Measurements from ENCODE around the gene ACCS.

ACCS gene, protein sequence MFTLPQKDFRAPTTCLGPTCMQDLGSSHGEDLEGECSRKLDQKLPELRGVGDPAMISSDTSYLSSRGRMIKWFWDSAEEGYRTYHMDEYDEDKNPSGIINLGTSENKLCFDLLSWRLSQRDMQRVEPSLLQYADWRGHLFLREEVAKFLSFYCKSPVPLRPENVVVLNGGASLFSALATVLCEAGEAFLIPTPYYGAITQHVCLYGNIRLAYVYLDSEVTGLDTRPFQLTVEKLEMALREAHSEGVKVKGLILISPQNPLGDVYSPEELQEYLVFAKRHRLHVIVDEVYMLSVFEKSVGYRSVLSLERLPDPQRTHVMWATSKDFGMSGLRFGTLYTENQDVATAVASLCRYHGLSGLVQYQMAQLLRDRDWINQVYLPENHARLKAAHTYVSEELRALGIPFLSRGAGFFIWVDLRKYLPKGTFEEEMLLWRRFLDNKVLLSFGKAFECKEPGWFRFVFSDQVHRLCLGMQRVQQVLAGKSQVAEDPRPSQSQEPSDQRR

DNA sequence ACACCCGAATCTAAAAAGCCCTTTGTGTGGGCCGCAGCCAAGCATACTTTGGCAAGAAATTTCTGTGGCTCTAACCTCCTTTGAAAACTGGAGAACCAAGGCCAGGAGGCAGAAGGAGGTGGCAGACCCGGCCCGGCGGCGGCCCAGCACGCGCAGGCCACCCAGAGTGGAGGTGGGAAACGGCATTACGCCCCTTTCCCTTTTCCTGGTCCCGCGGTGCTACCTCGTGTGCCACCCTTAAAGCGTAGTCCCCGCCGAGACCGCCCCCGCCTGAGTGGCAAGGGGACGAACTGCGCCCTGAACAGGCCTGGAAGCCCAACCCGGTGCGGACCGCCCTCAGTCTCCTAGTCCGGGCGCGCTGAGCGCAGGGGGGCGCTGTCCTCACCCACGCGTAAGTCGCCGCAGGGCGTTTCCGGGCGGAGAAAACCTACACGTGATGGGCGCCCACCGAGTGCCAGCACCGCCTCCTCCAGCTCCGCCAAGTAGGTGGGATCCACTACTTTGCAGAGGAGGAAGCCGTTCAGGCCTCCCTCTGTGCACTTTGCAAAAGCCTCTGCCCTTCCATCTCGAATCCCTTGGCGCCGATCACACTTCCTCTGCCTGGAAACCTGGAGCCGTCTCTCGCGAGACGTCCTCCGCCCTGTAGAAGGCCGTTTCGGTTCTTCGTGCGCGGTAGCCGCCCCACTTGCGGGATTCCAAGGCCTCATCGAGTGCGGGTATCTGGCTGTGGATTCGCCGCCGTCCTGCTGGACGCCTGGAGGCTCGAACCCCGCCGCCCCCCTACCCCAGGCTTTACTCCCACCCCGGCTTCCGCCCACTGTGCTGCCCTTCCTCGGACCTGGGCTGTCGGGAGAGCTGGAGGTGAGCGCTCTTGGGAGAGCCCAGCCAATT, at the start of gene ACCS:
ACCS (plus strand) TSS at position 430 of the 891 bp plus-strand sequence. CDS start 1,358 bp downstream, outside the sequence.
- Histone ChIP-seq H3F3A (ENCODE audit: control insufficient read depth, insufficient read depth) (no peaks in the 10 kb centered on the region), H3K79me2 (ENCODE audit: control insufficient read depth, low read length) (no peaks in the 10 kb centered on the region), H3K4me1 (ENCODE audit: control insufficient read depth, low read length) (peaks cover 18% of the 10 kb centered on the region), H3K9me3 (ENCODE audit: control insufficient read depth, insufficient read depth, low read length) (no peaks in the 10 kb centered on the region), H3K36me3 (ENCODE audit: control insufficient read depth, low read length) (no peaks in the 10 kb centered on the region), H3K27ac (ENCODE audit: low read depth, low read length) (no peak within 1 kb of the TSS), H4K20me1 (ENCODE audit: control insufficient read depth, insufficient read depth, low read depth, low read length) (no peaks in the 10 kb centered on the region), H3K4me2 (ENCODE audit: low read length) (peak within 1 kb of the TSS; percentile 77), H3K9me2 (replicated peaks; ENCODE audit: control insufficient read depth, low read length) (no peaks in the 10 kb centered on the region), H3K4me3 (ENCODE audit: low read length) (peak within 1 kb of the TSS; percentile 71), H3K27me3 (ENCODE audit: control insufficient read depth, low read length) (no peaks in the 10 kb centered on the region)
- no peak for TF ChIP-seq EZH2phosphoT487 (IDR thresholded peaks at IDR 0.05; ENCODE audit: borderline replicate concordance, low read length)
- TF ChIP-seq, protein P1, sequence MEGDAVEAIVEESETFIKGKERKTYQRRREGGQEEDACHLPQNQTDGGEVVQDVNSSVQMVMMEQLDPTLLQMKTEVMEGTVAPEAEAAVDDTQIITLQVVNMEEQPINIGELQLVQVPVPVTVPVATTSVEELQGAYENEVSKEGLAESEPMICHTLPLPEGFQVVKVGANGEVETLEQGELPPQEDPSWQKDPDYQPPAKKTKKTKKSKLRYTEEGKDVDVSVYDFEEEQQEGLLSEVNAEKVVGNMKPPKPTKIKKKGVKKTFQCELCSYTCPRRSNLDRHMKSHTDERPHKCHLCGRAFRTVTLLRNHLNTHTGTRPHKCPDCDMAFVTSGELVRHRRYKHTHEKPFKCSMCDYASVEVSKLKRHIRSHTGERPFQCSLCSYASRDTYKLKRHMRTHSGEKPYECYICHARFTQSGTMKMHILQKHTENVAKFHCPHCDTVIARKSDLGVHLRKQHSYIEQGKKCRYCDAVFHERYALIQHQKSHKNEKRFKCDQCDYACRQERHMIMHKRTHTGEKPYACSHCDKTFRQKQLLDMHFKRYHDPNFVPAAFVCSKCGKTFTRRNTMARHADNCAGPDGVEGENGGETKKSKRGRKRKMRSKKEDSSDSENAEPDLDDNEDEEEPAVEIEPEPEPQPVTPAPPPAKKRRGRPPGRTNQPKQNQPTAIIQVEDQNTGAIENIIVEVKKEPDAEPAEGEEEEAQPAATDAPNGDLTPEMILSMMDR (IDR thresholded peaks at IDR 0.05; ENCODE audit: low read depth, low read length, poor library complexity, severe bottlenecking) = peak; percentile 73

DNA sequence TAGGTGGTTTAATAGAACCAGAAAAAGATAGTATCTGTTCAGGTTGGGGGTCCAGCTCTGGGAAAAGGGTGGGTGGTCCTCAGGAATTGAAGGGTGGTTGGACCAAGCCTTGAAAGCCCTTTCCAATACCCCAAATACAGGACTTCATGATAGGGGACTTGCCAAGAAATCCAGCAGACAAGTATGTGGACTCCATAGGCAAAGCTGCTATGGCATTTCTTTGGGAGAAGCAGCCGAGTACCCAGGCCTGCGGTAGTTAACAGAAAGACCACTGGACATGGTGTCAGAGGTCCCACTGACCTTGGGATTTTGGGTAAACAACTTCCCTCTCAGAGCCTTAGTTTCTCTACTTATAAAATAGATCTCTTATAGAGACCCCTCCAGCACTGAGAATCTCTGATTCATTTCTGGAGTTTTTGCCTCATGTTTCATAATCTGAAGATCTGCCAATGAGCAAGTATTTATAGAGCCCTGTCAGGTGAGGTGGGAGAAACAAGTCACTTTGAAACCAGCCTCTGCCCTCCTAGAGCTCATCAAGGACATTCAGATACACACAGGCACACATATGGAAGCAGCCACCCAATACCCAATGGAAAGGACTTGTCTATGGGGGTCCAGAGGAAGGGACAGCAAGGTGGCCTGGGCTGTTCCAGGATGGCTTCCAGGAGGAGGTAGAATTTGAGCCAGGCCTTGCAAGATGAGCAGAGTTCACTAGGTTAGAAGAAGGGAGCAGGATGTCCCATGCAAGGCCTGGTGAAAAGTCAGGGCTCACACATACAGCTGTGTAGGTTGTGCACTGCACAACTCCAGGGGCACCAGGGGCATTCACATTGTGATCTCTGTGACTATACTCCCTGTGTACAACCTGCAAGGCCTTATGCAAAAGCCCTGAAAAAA, 49.3 kb upstream of the ACCS start:
- no peaks in the 10 kb centered on the region for H3F3A ChIP-seq (ENCODE audit: control insufficient read depth, insufficient read depth)
- H3K4me3 ChIP-seq (ENCODE audit: low read length) = no peak overlapping the region
- H4K20me1 ChIP-seq (ENCODE audit: control insufficient read depth, insufficient read depth, low read depth, low read length) = no peaks in the 10 kb centered on the region
- no peak overlapping the region for H3K4me2 ChIP-seq (ENCODE audit: low read length)
- H3K9me2 ChIP-seq (replicated peaks; ENCODE audit: control insufficient read depth, low read length) = no peaks in the 10 kb centered on the region
- no peaks in the 10 kb centered on the region for H3K79me2 ChIP-seq (ENCODE audit: control insufficient read depth, low read length)
- TF ChIP-seq, protein P1 (IDR thresholded peaks at IDR 0.05; ENCODE audit: low read depth, low read length, poor library complexity, severe bottlenecking) = no peak
- TF ChIP-seq EZH2phosphoT487 (IDR thresholded peaks at IDR 0.05; ENCODE audit: borderline replicate concordance, low read length) = no peak
- H3K36me3 ChIP-seq (ENCODE audit: control insufficient read depth, low read length) = no peaks in the 10 kb centered on the region
- H3K27ac ChIP-seq (ENCODE audit: low read depth, low read length) = no peak overlapping the region
- H3K27me3 ChIP-seq (ENCODE audit: control insufficient read depth, low read length) = peaks cover 12% of the 10 kb centered on the region
- H3K4me1 ChIP-seq (ENCODE audit: control insufficient read depth, low read length) = no peaks in the 10 kb centered on the region
- H3K9me3 ChIP-seq (ENCODE audit: control insufficient read depth, insufficient read depth, low read length) = no peaks in the 10 kb centered on the region

DNA sequence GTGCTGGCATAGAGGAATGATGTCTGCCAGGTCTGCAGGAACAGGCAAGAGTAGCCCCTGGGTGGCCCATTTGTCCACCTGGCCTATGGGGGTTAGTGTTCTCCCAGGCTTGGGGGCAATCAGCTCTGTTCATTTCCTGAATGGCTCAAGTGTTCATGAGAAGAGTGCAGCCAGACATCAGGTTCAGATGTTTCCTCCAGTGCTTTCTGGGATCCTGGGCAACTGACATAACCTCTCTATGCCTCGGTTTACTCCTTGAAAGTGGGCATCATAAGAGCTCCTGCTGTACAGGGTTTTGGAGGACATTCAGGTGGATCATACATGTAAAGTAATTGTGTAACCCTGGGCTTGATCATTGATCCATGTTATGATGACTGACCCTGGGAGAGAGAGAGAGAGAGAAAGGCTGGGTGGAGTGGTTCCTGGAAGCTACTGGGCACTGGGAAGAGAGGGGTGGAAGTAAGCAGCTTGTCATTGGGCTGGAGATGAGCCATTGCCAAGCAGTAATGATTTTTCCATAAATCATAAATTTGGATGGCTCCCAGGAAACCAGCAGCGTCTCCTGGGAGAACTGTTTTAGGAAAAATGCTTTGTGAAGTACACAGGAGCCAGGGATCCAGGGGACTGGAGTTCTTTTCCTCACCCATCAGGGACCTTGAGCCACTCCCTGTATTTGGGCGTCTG, 48.5 kb upstream of the ACCS start:
- Histone ChIP-seq H3K9me2 (replicated peaks; ENCODE audit: control insufficient read depth, low read length) (no peaks in the 10 kb centered on the region), H3F3A (ENCODE audit: control insufficient read depth, insufficient read depth) (no peaks in the 10 kb centered on the region), H3K4me3 (ENCODE audit: low read length) (no peak overlapping the region), H3K4me1 (ENCODE audit: control insufficient read depth, low read length) (no peaks in the 10 kb centered on the region), H3K9me3 (ENCODE audit: control insufficient read depth, insufficient read depth, low read length) (no peaks in the 10 kb centered on the region), H3K36me3 (ENCODE audit: control insufficient read depth, low read length) (no peaks in the 10 kb centered on the region), H3K4me2 (ENCODE audit: low read length) (no peak overlapping the region), H3K27ac (ENCODE audit: low read depth, low read length) (no peak overlapping the region), H4K20me1 (ENCODE audit: control insufficient read depth, insufficient read depth, low read depth, low read length) (no peaks in the 10 kb centered on the region), H3K79me2 (ENCODE audit: control insufficient read depth, low read length) (no peaks in the 10 kb centered on the region), H3K27me3 (ENCODE audit: control insufficient read depth, low read length) (peaks cover 12% of the 10 kb centered on the region)
- no peak for TF ChIP-seq EZH2phosphoT487 (IDR thresholded peaks at IDR 0.05; ENCODE audit: borderline replicate concordance, low read length)
- TF ChIP-seq, protein P1 (IDR thresholded peaks at IDR 0.05; ENCODE audit: low read depth, low read length, poor library complexity, severe bottlenecking) = no peak
